Mesothelial cell of epicardium (in vitro differentiated cells): ENCODE results near the gene TNFRSF1B. TPM values are rescaled to one million over a fixed set of nuclear protein-coding genes. Genes with fewer than 3 reads are reported as not detected.
A peak's percentile ranks its signal among the peaks of the same experiment; 100 is the strongest.

Experiments
- DNase-seq, 2 experiments: peaks; one replicate each; pipeline ENCODE4 v3.0.0; 2021; ENCODE audit warnings: low spot score in 2 of 2; ENCODE audit not compliant: unreplicated experiment in 2 of 2
- H3K27ac Mint-ChIP-seq: 2 replicates; pipeline ENCODE4 v1.8.0; 2021; ENCODE audit warnings: mixed read lengths
- H3K27me3 Mint-ChIP-seq: 2 replicates; pipeline ENCODE4 v1.8.0; 2021; ENCODE audit warnings: low read depth, mixed read lengths
- H3K36me3 Mint-ChIP-seq: 2 replicates; pipeline ENCODE4 v1.8.0; 2021; ENCODE audit warnings: mixed read lengths
- H3K4me1 Mint-ChIP-seq: 2 replicates; pipeline ENCODE4 v1.8.0; 2021; ENCODE audit warnings: mixed read lengths
- H3K4me3 Mint-ChIP-seq: 2 replicates; pipeline ENCODE4 v1.8.0; 2021; ENCODE audit warnings: mild to moderate bottlenecking, moderate library complexity, mixed read lengths
- H3K9me3 Mint-ChIP-seq: 2 replicates; pipeline ENCODE4 v1.8.0; 2021; ENCODE audit warnings: mixed read lengths
- CTCF ChIP-seq: fragments of 200-600 bp; sonication (generic); IDR thresholded peaks from one replicate; pipeline ENCODE4 v1.5.0; 2021; ENCODE audit warnings: antibody characterized with exemption; ENCODE audit not compliant: unreplicated experiment
- total RNA-seq: library from RNA; stranded (reverse); gene quantifications from 3 replicates; pipeline ENCODE4 v1.2.1, GENCODE V29; 2021

Gene TNFRSF1B
- total RNA-seq, 1 donor from 2014 or later, result 2.9 TPM

GRCh38 chr1:12182410-12182984 is 15.7 kb downstream of the TNFRSF1B start:
- H3K27me3 Mint-ChIP-seq, result peaks cover 3% of the 10 kb centered on the region
- TF ChIP-seq CTCF, result no peak
- no peak overlapping the region for H3K27ac Mint-ChIP-seq
- no peak overlapping the region for H3K4me3 Mint-ChIP-seq
- H3K36me3 Mint-ChIP-seq, result no peaks in the 10 kb centered on the region
- no peaks in the 10 kb centered on the region for H3K9me3 Mint-ChIP-seq
- H3K4me1 Mint-ChIP-seq, result peaks cover 29% of the 10 kb centered on the region
- DNase-seq, result no peak

- H3K9me3 Mint-ChIP-seq, result no peaks in the 10 kb centered on the region
- peaks cover 25% of the 10 kb centered on the region for H3K4me1 Mint-ChIP-seq
- H3K4me3 Mint-ChIP-seq, result no peak overlapping the region
Observed at GRCh38 chr1:12183095-12183794, 16.5 kb downstream of the TNFRSF1B start.

GRCh38 chr1:12184008-12184681 is 17.4 kb downstream of the TNFRSF1B start:
- peak overlapping the region; percentile 88 for H3K27ac Mint-ChIP-seq
- no peak for DNase-seq
- TF ChIP-seq CTCF, result no peak
- no peaks in the 10 kb centered on the region for H3K9me3 Mint-ChIP-seq
- peaks cover 21% of the 10 kb centered on the region for H3K4me1 Mint-ChIP-seq
- no peaks in the 10 kb centered on the region for H3K36me3 Mint-ChIP-seq
- no peak overlapping the region for H3K4me3 Mint-ChIP-seq
- no peaks in the 10 kb centered on the region for H3K27me3 Mint-ChIP-seq

More at GRCh38 chr1:12183095-12183794, 16.5 kb downstream of the TNFRSF1B start:
- no peak overlapping the region for H3K27ac Mint-ChIP-seq
- H3K36me3 Mint-ChIP-seq, result no peaks in the 10 kb centered on the region
- no peak for DNase-seq
- H3K27me3 Mint-ChIP-seq, result peaks cover 3% of the 10 kb centered on the region
- TF ChIP-seq CTCF, result no peak

GRCh38 chr1:12185036-12185917 is 18.5 kb downstream of the TNFRSF1B start:
- no peak for DNase-seq
- peaks cover 21% of the 10 kb centered on the region for H3K4me1 Mint-ChIP-seq
- no peak overlapping the region for H3K27ac Mint-ChIP-seq
- no peak for TF ChIP-seq CTCF
- no peaks in the 10 kb centered on the region for H3K36me3 Mint-ChIP-seq
- no peaks in the 10 kb centered on the region for H3K9me3 Mint-ChIP-seq
- H3K27me3 Mint-ChIP-seq, result no peaks in the 10 kb centered on the region
- no peak overlapping the region for H3K4me3 Mint-ChIP-seq

- no peak for DNase-seq
- Mint-ChIP-seq H3K4me3 (no peak overlapping the region), H3K4me1 (peaks cover 21% of the 10 kb centered on the region), H3K9me3 (no peaks in the 10 kb centered on the region), H3K27ac (no peak overlapping the region), H3K36me3 (no peaks in the 10 kb centered on the region), H3K27me3 (peaks cover 4% of the 10 kb centered on the region)
- no peak for TF ChIP-seq CTCF
Observed at GRCh38 chr1:12185918-12186678, 19.3 kb downstream of the TNFRSF1B start.
